ENCODE results near the gene CABP5.

CABP5 gene

DNA sequence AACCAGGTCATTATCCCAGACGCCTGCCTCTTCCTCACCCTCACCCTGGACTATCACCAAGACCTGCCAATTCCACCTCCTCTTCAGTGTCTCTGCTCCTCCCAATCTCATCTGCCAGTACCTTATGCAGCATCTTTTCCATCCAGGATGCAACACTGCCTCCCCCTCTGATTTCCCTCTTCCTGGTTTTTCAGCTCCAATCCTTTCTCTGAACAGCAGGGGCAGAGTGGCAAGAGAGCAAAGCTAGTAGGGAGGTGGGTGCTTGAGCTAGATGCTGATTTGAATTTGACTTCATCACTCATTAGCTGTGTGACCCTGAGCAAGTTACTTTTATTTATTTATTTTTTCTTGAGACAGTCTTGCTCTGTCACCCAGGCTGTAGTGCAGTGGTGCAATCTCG lies 25.6 kb upstream of the CABP5 start:
- Histone ChIP-seq H3K79me2 (ENCODE audit: insufficient read depth, low read length) (no peaks in the 10 kb centered on the region), H2AFZ (ENCODE audit: low read depth, low read length, severe bottlenecking) (no peak overlapping the region), H3K4me2 (ENCODE audit: low read depth, low read length, poor library complexity, severe bottlenecking) (no peak overlapping the region), H3K4me3 (ENCODE audit: insufficient read depth, low read length, poor library complexity, severe bottlenecking) (no peak overlapping the region), H3K27ac (ENCODE audit: low read depth, low read length) (no peak overlapping the region), H3K27me3 (ENCODE audit: low read length) (no peaks in the 10 kb centered on the region), H3K9ac (ENCODE audit: low read length) (no peak overlapping the region), H3F3A (ENCODE audit: insufficient read depth) (no peaks in the 10 kb centered on the region), H4K20me1 (ENCODE audit: low read depth, low read length) (no peaks in the 10 kb centered on the region), H3K9me3 (ENCODE audit: insufficient read depth, low read length) (no peaks in the 10 kb centered on the region), H3K36me3 (ENCODE audit: low read length) (no peaks in the 10 kb centered on the region), H3K9me2 (replicated peaks; ENCODE audit: insufficient read depth, low read length) (no peaks in the 10 kb centered on the region)
- TF ChIP-seq EZH2phosphoT487 (conservative IDR thresholded peaks at IDR 0.05; ENCODE audit: low read length), result no peak
- TF ChIP-seq, protein P1, sequence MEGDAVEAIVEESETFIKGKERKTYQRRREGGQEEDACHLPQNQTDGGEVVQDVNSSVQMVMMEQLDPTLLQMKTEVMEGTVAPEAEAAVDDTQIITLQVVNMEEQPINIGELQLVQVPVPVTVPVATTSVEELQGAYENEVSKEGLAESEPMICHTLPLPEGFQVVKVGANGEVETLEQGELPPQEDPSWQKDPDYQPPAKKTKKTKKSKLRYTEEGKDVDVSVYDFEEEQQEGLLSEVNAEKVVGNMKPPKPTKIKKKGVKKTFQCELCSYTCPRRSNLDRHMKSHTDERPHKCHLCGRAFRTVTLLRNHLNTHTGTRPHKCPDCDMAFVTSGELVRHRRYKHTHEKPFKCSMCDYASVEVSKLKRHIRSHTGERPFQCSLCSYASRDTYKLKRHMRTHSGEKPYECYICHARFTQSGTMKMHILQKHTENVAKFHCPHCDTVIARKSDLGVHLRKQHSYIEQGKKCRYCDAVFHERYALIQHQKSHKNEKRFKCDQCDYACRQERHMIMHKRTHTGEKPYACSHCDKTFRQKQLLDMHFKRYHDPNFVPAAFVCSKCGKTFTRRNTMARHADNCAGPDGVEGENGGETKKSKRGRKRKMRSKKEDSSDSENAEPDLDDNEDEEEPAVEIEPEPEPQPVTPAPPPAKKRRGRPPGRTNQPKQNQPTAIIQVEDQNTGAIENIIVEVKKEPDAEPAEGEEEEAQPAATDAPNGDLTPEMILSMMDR (IDR thresholded peaks at IDR 0.05; ENCODE audit: insufficient read depth, low read length, poor library complexity, severe bottlenecking), result no peak

DNA sequence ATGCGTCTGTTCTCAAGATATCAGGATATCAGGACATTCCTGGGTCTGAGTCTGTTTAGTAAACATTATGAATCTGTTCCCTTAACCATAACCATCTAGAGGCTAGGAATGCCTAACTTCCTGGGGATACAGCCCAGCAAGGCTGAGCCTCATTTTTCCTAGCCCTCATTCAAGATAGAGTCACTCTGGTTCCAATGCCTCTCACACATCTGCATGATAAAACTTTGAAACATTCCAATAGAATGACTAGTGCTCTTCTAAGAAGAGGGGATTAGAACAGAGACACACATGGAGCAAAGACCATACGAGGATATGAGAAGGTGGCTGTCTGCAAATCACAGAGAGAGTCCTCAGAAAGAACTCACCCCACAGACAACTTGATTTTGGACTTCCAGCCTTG lies 20.6 kb upstream of the CABP5 start:
- H3K27ac ChIP-seq (ENCODE audit: low read depth, low read length), result no peak overlapping the region

DNA sequence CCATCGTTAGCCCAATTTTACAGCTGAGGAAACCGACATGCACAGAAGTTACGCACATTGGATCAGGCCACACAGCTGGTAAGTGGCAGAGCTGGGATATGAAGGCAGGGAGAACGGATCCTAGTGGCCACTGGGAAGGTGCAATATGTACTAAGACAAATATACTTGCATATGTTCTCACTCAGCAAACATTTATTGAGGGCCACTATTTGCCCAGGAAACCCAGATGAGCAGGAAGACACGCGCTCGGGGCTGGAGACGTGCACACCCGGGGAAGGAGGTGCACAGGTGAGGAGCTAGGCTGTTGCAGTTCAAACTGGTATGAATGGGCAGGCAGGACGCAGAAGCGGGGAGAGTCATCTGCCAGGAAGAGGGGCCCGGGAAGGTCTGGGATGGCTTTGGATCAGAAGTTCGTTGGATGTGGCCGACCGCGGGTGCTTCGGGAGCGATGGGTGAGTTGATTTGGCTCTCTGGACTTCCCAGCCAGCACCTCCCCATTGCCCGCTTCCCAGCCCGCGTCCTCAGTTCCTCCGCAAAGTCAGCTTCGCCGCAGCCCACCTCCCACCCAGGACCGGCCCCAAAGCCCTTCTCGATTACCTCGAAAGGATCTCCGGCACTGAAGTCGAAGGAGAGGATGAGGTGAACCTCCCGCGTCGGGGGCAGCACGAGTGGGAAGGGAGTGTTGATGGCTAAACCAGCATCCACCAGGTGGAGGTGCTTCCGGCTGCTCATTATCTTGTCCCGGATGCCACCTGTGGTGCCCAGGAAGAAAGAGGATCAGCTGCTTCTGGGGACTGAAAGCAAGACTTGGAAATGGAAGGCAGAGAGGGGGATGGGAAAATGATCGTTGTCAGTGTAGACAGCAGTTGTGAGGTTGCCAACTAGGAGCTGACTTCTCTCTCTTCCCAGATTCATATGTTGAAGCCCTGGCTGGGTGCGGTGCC lies 17.8 kb upstream of the CABP5 start:
- Histone ChIP-seq H3F3A (ENCODE audit: insufficient read depth) (no peaks in the 10 kb centered on the region), H2AFZ (ENCODE audit: low read depth, low read length, severe bottlenecking) (no peak overlapping the region), H3K36me3 (ENCODE audit: low read length) (no peaks in the 10 kb centered on the region), H3K27ac (ENCODE audit: low read depth, low read length) (no peak overlapping the region), H3K9me2 (replicated peaks; ENCODE audit: insufficient read depth, low read length) (no peaks in the 10 kb centered on the region), H4K20me1 (ENCODE audit: low read depth, low read length) (no peaks in the 10 kb centered on the region), H3K4me2 (ENCODE audit: low read depth, low read length, poor library complexity, severe bottlenecking) (no peak overlapping the region), H3K27me3 (ENCODE audit: low read length) (no peaks in the 10 kb centered on the region), H3K4me3 (ENCODE audit: insufficient read depth, low read length, poor library complexity, severe bottlenecking) (no peak overlapping the region), H3K9ac (ENCODE audit: low read length) (no peak overlapping the region), H3K79me2 (ENCODE audit: insufficient read depth, low read length) (no peaks in the 10 kb centered on the region), H3K9me3 (ENCODE audit: insufficient read depth, low read length) (no peaks in the 10 kb centered on the region)
- TF ChIP-seq, protein P1 (IDR thresholded peaks at IDR 0.05; ENCODE audit: insufficient read depth, low read length, poor library complexity, severe bottlenecking), result no peak
- TF ChIP-seq EZH2phosphoT487 (conservative IDR thresholded peaks at IDR 0.05; ENCODE audit: low read length), result no peak

More for the DNA sequence above, 20.6 kb upstream of the CABP5 start:
- Histone ChIP-seq H3K9me3 (ENCODE audit: insufficient read depth, low read length) (no peaks in the 10 kb centered on the region), H3K9ac (ENCODE audit: low read length) (no peak overlapping the region), H3K27me3 (ENCODE audit: low read length) (no peaks in the 10 kb centered on the region), H3K4me2 (ENCODE audit: low read depth, low read length, poor library complexity, severe bottlenecking) (no peak overlapping the region), H4K20me1 (ENCODE audit: low read depth, low read length) (no peaks in the 10 kb centered on the region), H3K4me3 (ENCODE audit: insufficient read depth, low read length, poor library complexity, severe bottlenecking) (no peak overlapping the region), H3K36me3 (ENCODE audit: low read length) (no peaks in the 10 kb centered on the region), H3F3A (ENCODE audit: insufficient read depth) (no peaks in the 10 kb centered on the region), H3K79me2 (ENCODE audit: insufficient read depth, low read length) (no peaks in the 10 kb centered on the region), H3K9me2 (replicated peaks; ENCODE audit: insufficient read depth, low read length) (no peaks in the 10 kb centered on the region), H2AFZ (ENCODE audit: low read depth, low read length, severe bottlenecking) (no peak overlapping the region)
- TF ChIP-seq, protein P1 (IDR thresholded peaks at IDR 0.05; ENCODE audit: insufficient read depth, low read length, poor library complexity, severe bottlenecking), result no peak
- no peak for TF ChIP-seq EZH2phosphoT487 (conservative IDR thresholded peaks at IDR 0.05; ENCODE audit: low read length)
